NCI-H510A treated with DMSO at 0.1 percent for 48 hours (cell line): ENCODE measurements around the gene TLE5.
A peak's percentile ranks its signal among the peaks of the same experiment; 100 is the strongest.
"Not testable (repeated sequence)": the region's sequence is repeated elsewhere in the genome, so short reads cannot be mapped to it uniquely, and the experiment has no call there.

Experiments used
- DNase-seq: peaks from one replicate; lab custom pipeline; 2025; lab: John Stamatoyannopoulos, UW

Gene TLE5

GRCh38 chr19:3061182-3062161 lies 823 bp downstream of the TLE5 start:
- no peak for DNase-seq

- no peak for DNase-seq
Observed at GRCh38 chr19:3060857-3061181, 1.5 kb downstream of the TLE5 start.

- no peak for DNase-seq
Observed at GRCh38 chr19:3059653-3060052, 2.6 kb downstream of the TLE5 start.

GRCh38 chr19:3058821-3059314 lies 3.4 kb downstream of the TLE5 start:
- no peak for DNase-seq

GRCh38 chr19:3058009-3058820 lies 4.1 kb downstream of the TLE5 start:
- no peak for DNase-seq

- peak; percentile 34 for DNase-seq
Observed at GRCh38 chr19:3057275-3057714, 5.0 kb downstream of the TLE5 start.

- peak; percentile 38 for DNase-seq
Observed at GRCh38 chr19:3056417-3057088, 5.7 kb downstream of the TLE5 start.

GRCh38 chr19:3055741-3056416 lies 6.4 kb downstream of the TLE5 start:
- peak; percentile 57 for DNase-seq

GRCh38 chr19:3054972-3055740 lies 7.1 kb downstream of the TLE5 start:
- DNase-seq = no peak

- no peak for DNase-seq
Observed at GRCh38 chr19:3054265-3054971, 7.9 kb downstream of the TLE5 start.

GRCh38 chr19:3053780-3054179 lies 8.5 kb downstream of the TLE5 start:
- DNase-seq = no peak

GRCh38 chr19:3053218-3053621 lies 9.1 kb downstream of the TLE5 start:
- no peak for DNase-seq

- DNase-seq = not testable (repeated sequence)
Observed at GRCh38 chr19:3050016-3050415, 12.3 kb downstream of the TLE5 start.

- DNase-seq = no peak
Observed at GRCh38 chr19:3049089-3049488, 13.2 kb downstream of the TLE5 start.

GRCh38 chr19:3048190-3048533 lies 14.1 kb downstream of the TLE5 start:
- DNase-seq = no peak

- DNase-seq = peak; percentile 76
Observed at GRCh38 chr19:3047496-3048189, 14.7 kb downstream of the TLE5 start.

GRCh38 chr19:3046698-3047495 lies 15.4 kb downstream of the TLE5 start:
- peak; percentile 47 for DNase-seq

GRCh38 chr19:3045885-3046697 lies 16.2 kb downstream of the TLE5 start:
- DNase-seq = peak; percentile 16
